ENCODE data around the gene SP4.

- no peak for TF ChIP-seq CTCF (IDR thresholded peaks at IDR 0.05)
- no peak for TF ChIP-seq POLR2A (IDR thresholded peaks at IDR 0.05; ENCODE audit: low read depth)
- no peak for TF ChIP-seq EP300 (IDR thresholded peaks at IDR 0.05)
- no peak for TF ChIP-seq POLR2AphosphoS5 (IDR thresholded peaks at IDR 0.05)
These were observed 19.4 kb upstream of the SP4 start for GRCh38 chr7:21408481-21408820.

Measured in esophagus muscularis mucosa (tissue), 4 donors.